ENCODE data around the gene AQP2.

AQP2 gene

GRCh38 chr12:49960474-49961110 lies 10.1 kb downstream of the AQP2 start:
- H3K27me3 ChIP-seq (ENCODE audit: insufficient read depth, low read depth) = peaks cover 61% of the 10 kb centered on the region
- H4K20me1 ChIP-seq (ENCODE audit: insufficient read depth) = no peaks in the 10 kb centered on the region
- no peaks in the 10 kb centered on the region for H3K79me2 ChIP-seq (ENCODE audit: insufficient read depth, low read depth)
- H3K4me2 ChIP-seq = no peak overlapping the region
- H3K4me1 ChIP-seq (ENCODE audit: low read depth, poor library complexity, severe bottlenecking) = no peaks in the 10 kb centered on the region
- no peaks in the 10 kb centered on the region for H3K36me3 ChIP-seq (ENCODE audit: insufficient read depth)
- H3K27ac ChIP-seq = no peak overlapping the region
- H3K9ac ChIP-seq = no peak overlapping the region
- no peak overlapping the region for H3K4me3 ChIP-seq (IDR thresholded peaks at IDR 0.05; ENCODE audit: insufficient read depth, low read depth, low read length)
- H2AFZ ChIP-seq (ENCODE audit: low read depth) = no peak overlapping the region
- TF ChIP-seq CTCF (conservative IDR thresholded peaks at IDR 0.05; ENCODE audit: low read depth, low read length) = no peak

GRCh38 chr12:49961111-49961922 lies 10.8 kb downstream of the AQP2 start, which contains the start of gene AQP5:
TSS of gene AQP5 (plus strand) at chr12:49961872. CDS start at chr12:49962018, 146 bp downstream.
- Histone ChIP-seq H3K4me1 (ENCODE audit: low read depth, poor library complexity, severe bottlenecking) (no peaks in the 10 kb centered on the region), H3K4me2 (no peak within 1 kb of the TSS), H3K9ac (no peak within 1 kb of the TSS), H2AFZ (ENCODE audit: low read depth) (no peak within 1 kb of the TSS), H3K4me3 (IDR thresholded peaks at IDR 0.05; ENCODE audit: insufficient read depth, low read depth, low read length) (no peak within 1 kb of the TSS), H3K27me3 (ENCODE audit: insufficient read depth, low read depth) (peaks cover 69% of the 10 kb centered on the region), H3K79me2 (ENCODE audit: insufficient read depth, low read depth) (no peaks in the 10 kb centered on the region), H4K20me1 (ENCODE audit: insufficient read depth) (no peaks in the 10 kb centered on the region), H3K36me3 (ENCODE audit: insufficient read depth) (no peaks in the 10 kb centered on the region), H3K27ac (no peak within 1 kb of the TSS)
- no peak for TF ChIP-seq CTCF (conservative IDR thresholded peaks at IDR 0.05; ENCODE audit: low read depth, low read length)

GRCh38 chr12:49961993-49962764 lies 11.6 kb downstream of the AQP2 start:
- H3K27me3 ChIP-seq (ENCODE audit: insufficient read depth, low read depth) = peaks cover 72% of the 10 kb centered on the region
- no peaks in the 10 kb centered on the region for H4K20me1 ChIP-seq (ENCODE audit: insufficient read depth)
- no peak overlapping the region for H2AFZ ChIP-seq (ENCODE audit: low read depth)
- no peak overlapping the region for H3K4me3 ChIP-seq (IDR thresholded peaks at IDR 0.05; ENCODE audit: insufficient read depth, low read depth, low read length)
- H3K27ac ChIP-seq = no peak overlapping the region
- no peaks in the 10 kb centered on the region for H3K36me3 ChIP-seq (ENCODE audit: insufficient read depth)
- TF ChIP-seq CTCF (conservative IDR thresholded peaks at IDR 0.05; ENCODE audit: low read depth, low read length) = no peak
- no peak overlapping the region for H3K4me2 ChIP-seq
- no peaks in the 10 kb centered on the region for H3K79me2 ChIP-seq (ENCODE audit: insufficient read depth, low read depth)
- H3K9ac ChIP-seq = no peak overlapping the region
- H3K4me1 ChIP-seq (ENCODE audit: low read depth, poor library complexity, severe bottlenecking) = peaks cover 4% of the 10 kb centered on the region

- Histone ChIP-seq H3K4me2 (no peak overlapping the region), H3K79me2 (ENCODE audit: insufficient read depth, low read depth) (no peaks in the 10 kb centered on the region), H3K27me3 (ENCODE audit: insufficient read depth, low read depth) (peaks cover 68% of the 10 kb centered on the region), H3K9ac (no peak overlapping the region), H3K36me3 (ENCODE audit: insufficient read depth) (no peaks in the 10 kb centered on the region), H4K20me1 (ENCODE audit: insufficient read depth) (no peaks in the 10 kb centered on the region), H2AFZ (ENCODE audit: low read depth) (no peak overlapping the region), H3K4me1 (ENCODE audit: low read depth, poor library complexity, severe bottlenecking) (peaks cover 7% of the 10 kb centered on the region), H3K27ac (no peak overlapping the region), H3K4me3 (IDR thresholded peaks at IDR 0.05; ENCODE audit: insufficient read depth, low read depth, low read length) (no peak overlapping the region)
- no peak for TF ChIP-seq CTCF (conservative IDR thresholded peaks at IDR 0.05; ENCODE audit: low read depth, low read length)
Observed at GRCh38 chr12:49962861-49963765, 12.6 kb downstream of the AQP2 start.
